GM20000 (cell line): ENCODE results near the gene GABBR2.
A peak's percentile ranks its signal among the peaks of the same experiment; 100 is the strongest.

Source experiments
- DNase-seq: peaks from one replicate; pipeline ENCODE4 v3.0.0; 2012; ENCODE audit warnings: low spot score
- TF ChIP-seq, protein P1 (sequence below): IDR thresholded peaks from 2 replicates; pipeline ENCODE4 v1.5.1; 2012; ENCODE audit warnings: mild to moderate bottlenecking, control low read depth; ENCODE audit errors: extremely low read depth, missing control alignments

GABBR2 gene

DNA sequence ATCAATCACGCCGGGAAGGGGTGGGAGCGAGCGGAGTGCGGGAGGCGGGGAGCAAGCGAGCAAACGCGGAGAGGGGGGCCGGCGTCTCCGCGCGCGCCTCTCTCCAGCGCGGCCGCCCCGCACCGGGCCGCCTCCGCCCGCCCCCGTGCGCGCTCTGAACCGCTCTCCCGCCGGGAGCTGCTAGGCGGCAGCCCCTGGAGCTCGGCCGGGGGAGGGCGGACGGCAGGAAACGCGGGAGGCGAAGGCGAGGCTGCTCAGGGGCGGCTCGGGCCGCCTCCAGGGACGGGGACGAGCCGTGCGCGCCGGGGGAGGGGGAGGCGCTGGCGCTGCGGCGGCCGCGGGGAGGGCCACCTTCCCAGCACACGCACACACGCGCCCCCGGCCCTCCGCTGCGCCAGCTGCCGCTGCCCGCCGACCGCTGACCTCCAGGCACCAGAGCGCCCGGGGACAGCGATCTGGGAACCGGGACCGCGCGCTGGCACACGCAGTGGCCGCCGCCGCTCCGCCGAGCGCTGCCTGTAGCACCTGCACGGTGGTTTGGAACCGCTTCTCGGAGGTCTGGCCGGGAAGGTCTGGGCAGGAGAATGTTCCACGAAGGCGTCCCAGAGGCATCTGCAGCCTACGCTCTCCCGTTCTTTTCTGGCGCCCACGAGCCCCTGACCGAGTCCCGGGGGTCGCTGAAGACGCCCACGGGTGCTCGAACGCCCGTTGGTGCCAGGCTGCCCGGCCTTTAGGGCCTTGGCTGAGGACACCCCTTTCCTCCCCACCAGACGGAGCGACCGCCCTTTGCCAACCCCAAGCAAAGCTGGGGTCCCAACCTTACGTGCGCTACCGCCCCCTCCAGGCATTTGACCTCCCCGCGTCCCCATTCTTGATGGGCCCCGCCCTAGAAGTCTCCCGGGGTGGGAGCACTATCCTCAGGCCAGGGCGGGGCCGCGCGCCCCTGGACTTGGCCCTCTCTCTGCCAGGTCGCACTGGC, at the start of gene GABBR2:
TSS of gene GABBR2 (minus strand) at position 3 of the 979 bp plus-strand sequence. CDS start 198 bp downstream, outside the sequence.
- TF ChIP-seq, protein P1, sequence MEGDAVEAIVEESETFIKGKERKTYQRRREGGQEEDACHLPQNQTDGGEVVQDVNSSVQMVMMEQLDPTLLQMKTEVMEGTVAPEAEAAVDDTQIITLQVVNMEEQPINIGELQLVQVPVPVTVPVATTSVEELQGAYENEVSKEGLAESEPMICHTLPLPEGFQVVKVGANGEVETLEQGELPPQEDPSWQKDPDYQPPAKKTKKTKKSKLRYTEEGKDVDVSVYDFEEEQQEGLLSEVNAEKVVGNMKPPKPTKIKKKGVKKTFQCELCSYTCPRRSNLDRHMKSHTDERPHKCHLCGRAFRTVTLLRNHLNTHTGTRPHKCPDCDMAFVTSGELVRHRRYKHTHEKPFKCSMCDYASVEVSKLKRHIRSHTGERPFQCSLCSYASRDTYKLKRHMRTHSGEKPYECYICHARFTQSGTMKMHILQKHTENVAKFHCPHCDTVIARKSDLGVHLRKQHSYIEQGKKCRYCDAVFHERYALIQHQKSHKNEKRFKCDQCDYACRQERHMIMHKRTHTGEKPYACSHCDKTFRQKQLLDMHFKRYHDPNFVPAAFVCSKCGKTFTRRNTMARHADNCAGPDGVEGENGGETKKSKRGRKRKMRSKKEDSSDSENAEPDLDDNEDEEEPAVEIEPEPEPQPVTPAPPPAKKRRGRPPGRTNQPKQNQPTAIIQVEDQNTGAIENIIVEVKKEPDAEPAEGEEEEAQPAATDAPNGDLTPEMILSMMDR = no peak
- DNase-seq = peak; percentile 22

DNA sequence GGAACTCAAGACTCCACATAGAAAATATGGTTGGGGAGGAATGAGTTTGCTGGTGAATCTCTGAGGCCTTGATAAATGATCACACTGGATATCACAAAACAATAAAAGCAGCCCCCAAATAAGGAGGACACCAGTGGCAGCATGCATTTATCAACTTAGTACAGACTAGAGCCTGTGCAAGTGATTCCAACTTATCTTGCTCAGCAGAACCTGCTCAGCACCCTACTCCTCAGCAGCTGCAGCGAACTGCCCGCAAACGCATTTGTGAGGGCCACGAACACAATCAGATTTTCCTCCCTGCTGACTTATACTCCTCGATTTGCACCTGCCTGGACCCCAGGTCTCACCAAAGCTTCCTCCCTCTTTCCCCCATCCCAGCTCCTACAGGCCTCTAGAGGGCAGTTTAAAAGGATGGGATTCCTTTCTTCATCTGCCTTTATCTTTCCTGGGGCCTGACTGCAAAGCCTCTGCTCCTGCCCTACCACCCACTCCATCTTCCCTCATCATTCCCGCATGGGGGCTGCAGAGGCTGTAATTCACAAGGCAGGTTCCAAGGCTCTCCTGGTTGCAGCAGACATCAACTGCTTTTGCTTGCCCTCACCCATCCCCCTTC, 46.4 kb upstream of the GABBR2 start:
- TF ChIP-seq, protein P1 = no peak

DNA sequence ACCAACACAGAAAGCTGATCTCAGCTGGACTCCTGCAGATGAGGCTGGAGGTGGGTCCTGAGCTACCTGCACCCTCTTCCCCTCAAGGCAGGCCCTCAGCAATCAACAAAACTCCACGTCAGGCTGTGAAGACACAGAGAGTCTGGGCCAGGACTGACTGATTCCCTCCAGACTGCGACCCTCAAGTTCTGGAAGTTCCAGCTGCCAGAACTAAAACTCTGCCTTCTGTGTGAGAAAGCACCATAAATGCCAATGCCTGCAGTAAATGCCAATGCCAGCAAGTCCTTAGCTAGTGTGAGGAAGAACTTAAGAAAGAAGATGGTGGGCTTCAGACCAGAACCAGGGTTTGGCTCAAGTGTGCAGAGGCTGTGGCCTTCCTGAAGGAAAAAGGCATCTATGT, 42.5 kb upstream of the GABBR2 start:
- TF ChIP-seq, protein P1 = no peak
- no peak for DNase-seq

More for the DNA sequence above, 46.4 kb upstream of the GABBR2 start:
- no peak for DNase-seq

DNA sequence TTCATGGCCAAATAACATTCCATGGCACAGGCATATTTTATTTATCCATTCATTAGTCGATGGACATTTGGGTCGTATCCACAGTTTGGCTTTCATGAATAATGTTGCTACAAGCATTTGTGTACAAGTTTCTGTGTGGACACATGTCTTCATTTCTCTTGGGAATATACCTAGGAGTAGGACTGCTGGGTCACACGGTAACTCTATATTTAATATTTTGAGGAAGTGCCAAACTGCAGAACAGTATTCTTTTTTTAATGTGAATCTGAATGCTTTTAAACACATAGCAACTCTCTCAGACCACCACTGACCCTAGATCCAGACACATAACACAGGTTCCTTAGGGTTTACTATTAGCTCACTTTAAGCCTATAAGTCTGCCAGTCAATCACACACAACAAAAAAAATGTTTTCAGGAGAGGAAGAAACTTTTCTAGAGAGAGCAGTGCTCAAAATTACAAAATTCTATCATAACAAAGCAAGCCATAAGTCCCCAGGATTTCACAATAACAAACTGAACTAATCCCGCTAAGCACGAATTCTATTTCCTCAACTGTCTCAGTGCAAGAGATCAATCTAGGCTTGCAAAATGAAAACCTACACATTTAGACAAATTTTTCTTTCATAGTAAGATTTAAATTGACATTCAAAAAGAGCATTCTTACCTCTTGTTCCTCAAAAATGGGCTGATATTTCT, 41.8 kb upstream of the GABBR2 start:
- TF ChIP-seq, protein P1 = no peak
- no peak for DNase-seq

DNA sequence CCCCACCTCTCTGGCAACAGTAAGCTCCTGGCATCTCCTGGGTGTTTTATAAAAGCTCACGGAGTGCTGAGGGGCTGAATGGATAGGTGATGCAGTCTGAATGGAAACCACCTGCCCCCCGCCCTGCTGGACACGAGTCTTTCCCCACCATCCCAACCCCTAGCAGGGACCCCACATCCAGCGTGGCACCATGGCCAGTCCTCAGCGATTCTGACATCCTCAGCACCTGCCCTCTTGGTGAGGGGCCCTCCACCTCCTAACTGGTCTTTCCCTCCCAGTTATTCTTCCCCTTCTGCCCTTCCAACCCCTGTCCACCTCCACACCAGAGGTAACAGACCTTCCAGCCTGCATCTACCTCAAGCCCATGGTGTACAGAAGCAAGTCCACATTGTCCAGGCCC, 38.7 kb upstream of the GABBR2 start:
- TF ChIP-seq, protein P1 = no peak
- no peak for DNase-seq

DNA sequence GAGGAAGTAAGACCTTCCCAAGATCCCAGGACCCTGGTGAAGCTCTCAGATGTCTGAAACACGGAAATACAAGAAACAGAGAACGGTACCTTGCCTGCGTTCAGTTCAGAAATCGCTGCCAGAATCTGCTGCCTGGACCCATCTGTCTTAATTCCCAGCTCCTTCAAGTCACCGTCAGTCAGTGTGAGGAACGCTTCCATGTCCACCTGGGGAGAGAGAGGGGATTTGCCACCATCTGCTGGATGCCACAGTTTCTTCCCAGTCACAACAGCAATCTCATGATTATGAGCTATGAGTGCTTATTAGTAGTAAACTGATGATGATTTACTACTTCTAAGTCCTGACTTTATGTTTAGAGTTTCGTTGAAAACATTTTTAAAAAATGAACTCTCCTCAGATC, 36.7 kb upstream of the GABBR2 start:
- TF ChIP-seq, protein P1 = no peak
- no peak for DNase-seq
